Measurements from ENCODE around the gene SH2D6.

The SH2D6 gene

GRCh38 chr2:85421260-85422071 lies 3.0 kb downstream of the SH2D6 start:
- DNase-seq (ENCODE audit: low read depth, low spot score) = no peak

DNA sequence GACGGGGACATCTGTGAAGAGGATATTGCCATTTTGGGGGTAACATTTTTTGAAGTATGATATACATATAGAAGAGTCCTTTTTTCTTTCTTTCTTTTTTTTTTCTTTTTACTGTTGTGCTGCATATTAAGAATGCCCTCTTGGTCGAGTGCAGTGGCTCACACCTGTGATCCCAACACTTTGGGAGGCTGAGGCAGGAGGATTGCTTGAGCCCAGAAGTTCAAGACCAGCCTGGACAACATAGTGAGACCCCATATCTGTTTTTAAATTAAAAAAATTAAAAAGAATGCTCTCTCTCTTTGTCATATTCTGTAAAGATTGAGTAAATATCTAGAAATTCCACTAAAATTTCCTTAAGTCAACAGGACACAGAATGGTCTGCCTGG lies 3.6 kb downstream of the SH2D6 start:
- no peak for DNase-seq (ENCODE audit: low read depth, low spot score)

DNA sequence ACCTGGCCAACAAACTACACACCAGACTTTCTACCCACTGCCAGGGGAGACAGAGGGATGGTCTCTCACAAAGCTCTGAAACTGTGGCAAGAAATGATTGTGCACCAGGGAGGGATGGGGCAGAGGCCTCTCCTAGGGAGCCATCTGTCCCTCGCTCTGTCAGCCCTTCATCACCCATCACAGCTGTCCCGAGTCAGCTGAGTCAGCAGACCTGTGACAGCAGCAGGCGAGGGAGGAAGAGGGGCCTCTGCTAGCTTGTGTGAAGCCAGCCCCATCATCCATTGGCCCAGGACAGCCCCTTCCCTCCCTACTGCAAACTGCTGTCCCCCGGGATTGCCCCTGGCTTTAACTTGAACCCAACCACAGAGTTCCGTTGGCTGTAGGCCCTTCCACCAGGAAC lies 5.0 kb downstream of the SH2D6 start:
- no peak for DNase-seq (ENCODE audit: low read depth, low spot score)

DNA sequence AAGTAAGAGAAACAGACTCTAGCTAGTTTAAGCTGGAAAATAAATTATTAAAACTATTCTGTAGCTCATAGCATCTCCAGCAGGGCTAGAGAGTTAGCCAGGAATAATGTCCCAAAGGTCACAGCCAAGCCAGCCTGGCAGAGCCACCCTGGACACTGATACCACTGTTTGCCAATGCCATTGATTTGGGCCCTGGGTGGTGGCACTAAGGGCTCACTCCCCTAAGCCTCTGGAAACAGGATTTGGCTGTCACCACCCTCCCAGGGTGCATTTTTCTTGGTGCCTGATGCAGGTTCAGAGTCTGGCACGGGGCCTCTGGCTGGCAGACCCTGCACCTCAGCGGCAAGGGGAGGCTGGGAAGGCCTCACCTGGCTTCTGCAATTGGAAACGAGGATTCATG lies 7.1 kb downstream of the SH2D6 start:
- no peak for DNase-seq (ENCODE audit: low read depth, low spot score)

DNA sequence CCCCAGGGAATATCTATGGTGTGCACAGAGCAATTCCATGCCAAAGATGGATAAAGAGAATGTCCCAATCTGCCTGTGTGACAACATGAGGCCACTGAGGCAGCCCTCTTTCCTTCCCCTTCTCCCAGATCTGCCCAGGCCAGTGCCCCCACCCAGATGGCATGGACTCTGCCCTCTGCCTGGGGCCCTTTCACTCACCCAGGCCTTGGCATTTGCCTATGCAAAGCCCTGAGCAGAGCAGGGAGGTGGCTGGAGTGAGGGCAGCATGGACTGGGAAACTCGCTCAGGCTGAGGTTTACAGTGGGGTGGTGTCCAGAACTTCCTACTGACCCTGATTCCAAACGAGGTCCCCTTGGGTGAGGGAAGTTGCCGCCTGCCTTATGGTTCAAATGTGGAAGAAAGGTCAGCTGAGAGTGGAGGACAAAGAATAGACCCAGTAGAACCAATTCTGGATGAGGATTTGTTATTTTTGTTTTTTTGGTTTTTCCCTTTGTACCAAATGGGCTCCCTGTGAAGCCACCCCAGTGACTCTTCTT lies 8.9 kb downstream of the SH2D6 start:
- DNase-seq (ENCODE audit: low read depth, low spot score) = no peak

GRCh38 chr2:85428343-85428881 lies 9.9 kb downstream of the SH2D6 start:
- DNase-seq (ENCODE audit: low read depth, low spot score) = no peak

GRCh38 chr2:85429213-85429923 lies 10.9 kb downstream of the SH2D6 start:
- DNase-seq (ENCODE audit: low read depth, low spot score) = peak; percentile 59

- no peak for DNase-seq (ENCODE audit: low read depth, low spot score)
Measured at GRCh38 chr2:85429924-85430289, 11.4 kb downstream of the SH2D6 start.

- DNase-seq (ENCODE audit: low read depth, low spot score) = peak; percentile 70
Measured at GRCh38 chr2:85430752-85431569, 12.4 kb downstream of the SH2D6 start.

- no peak for DNase-seq (ENCODE audit: low read depth, low spot score)
Measured at GRCh38 chr2:85431570-85432205, 13.2 kb downstream of the SH2D6 start.

DNA sequence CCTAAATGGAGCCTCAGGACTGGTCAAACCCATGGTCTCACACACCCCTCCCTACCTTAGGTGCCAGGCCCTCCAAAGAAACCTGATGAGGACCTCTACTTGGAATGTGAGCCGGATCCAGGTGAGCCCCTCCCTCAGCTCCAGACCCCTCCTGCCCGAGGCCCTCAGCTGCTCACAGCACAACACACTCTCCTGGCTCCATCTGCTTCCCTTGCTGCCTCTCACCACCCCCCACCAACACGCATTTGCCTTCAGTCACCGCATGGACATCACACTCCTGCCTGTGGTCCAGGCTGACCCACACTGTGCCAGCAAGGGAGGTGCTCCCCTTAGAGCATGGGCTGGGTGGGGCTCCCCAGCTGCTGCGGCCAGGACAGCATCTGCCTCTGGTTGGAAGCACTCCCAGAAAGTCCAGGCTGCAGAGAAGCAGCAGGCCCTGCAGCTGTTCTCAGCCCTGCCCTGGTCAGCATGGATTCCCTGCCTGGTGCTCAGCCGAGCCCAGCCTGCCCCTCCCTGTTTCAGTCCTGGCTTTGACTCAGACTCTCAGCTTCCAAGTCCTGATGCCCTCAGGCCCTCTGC lies 15.1 kb downstream of the SH2D6 start:
- DNase-seq (ENCODE audit: low read depth, low spot score) = peak; percentile 77

DNA sequence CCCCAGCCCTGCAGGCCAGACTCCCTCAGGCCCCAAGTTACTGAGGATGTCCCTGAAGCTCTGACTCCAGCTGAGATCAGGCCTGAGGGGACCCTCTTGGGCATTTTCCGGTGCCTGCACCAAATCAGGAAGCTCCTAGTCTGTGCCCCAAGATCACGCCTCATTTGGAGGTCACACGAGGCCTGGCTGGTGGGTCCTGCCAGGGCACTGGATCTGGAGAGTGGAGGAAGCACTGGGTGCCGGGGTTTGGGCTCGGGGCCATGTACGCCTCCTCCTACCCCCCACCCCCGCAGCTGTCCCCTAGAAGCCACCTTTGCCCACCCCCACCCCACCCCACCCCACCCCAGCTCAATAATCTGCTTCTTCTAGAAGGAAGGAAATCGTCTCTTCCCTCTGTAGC lies 16.2 kb downstream of the SH2D6 start:
- DNase-seq (ENCODE audit: low read depth, low spot score) = no peak

- DNase-seq (ENCODE audit: low read depth, low spot score) = no peak
Measured at GRCh38 chr2:85435220-85435958, 16.9 kb downstream of the SH2D6 start.

GRCh38 chr2:85435981-85436835 lies 17.7 kb downstream of the SH2D6 start:
- DNase-seq (ENCODE audit: low read depth, low spot score) = no peak

- no peak for DNase-seq (ENCODE audit: low read depth, low spot score)
Measured at GRCh38 chr2:85436836-85437487, 18.4 kb downstream of the SH2D6 start.

DNA sequence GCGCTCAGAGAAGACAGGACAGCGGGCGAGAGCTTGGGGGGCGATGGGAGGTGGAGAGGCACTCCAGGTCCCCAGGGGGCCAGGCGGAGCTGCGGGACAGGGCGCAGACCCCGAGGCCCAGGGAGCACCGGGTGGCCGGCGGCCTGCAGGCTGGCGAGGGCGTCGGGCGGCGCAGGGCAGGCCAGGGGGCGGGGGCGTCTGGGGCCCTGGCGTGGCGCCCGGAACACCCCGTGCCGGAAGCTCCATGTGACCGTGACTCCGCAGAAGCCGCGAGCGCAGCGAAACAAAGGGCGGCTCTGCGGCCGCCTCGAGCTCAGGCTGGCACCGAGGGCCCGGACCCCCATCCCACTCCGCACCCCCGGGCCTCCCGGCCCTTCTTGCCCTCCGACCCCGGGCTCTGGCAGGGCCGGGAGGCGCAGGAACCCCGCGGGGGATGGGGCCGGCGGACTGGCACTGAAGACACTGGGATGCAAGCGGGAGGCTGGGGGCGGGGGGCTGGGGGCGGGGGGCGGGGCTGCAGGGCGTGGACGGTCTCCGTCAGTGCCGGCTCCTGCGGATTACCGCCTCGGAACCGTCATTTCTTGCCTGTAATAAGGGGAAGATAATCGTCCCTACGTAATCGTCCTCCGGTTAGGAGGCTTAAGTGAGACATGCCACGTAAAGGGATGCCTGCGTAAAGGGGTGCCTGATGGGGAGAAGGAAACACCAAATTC lies 19.1 kb downstream of the SH2D6 start:
- peak; percentile 78 for DNase-seq (ENCODE audit: low read depth, low spot score)

GRCh38 chr2:85438201-85439024 lies 19.9 kb downstream of the SH2D6 start:
- DNase-seq (ENCODE audit: low read depth, low spot score) = peak; percentile 77

All from ELF-1 (cell line).